Peyer's patch (tissue), 4 donors: ENCODE measurements around the gene TCF7. TPM values are rescaled to one million over a fixed set of nuclear protein-coding genes. Genes with fewer than 3 reads are reported as not detected.

Experiments
- DNase-seq, 3 donors: peaks; one replicate each; pipeline ENCODE4 v3.0.0-alpha.2; 2017 to 2019
- H3K27ac ChIP-seq, 4 donors: fragments of 200-600 bp; sonication (generic); one replicate each; pipeline ENCODE4 v1.5.1; 2016 to 2019
- H3K27me3 ChIP-seq, 2 donors: fragments of 200-600 bp; sonication (generic); one replicate each; pipeline ENCODE4 v1.5.1; 2019
- H3K36me3 ChIP-seq, 3 donors: fragments of 200-600 bp; sonication (generic); one replicate each; pipeline ENCODE4 v1.5.1; 2016 to 2019
- H3K4me1 ChIP-seq, 4 donors: fragments of 200-600 bp; sonication (generic); one replicate each; pipeline ENCODE4 v1.5.1; 2016 to 2019
- H3K4me3 ChIP-seq, 4 donors: fragments of 200-600 bp; sonication (generic); 1 replicate in 3 of 4; 2 replicates in 1 of 4; pipeline ENCODE4 v1.5.1; 2016 to 2019; ENCODE audit warnings: mild to moderate bottlenecking in 1 of 4
- H3K9me3 ChIP-seq, 4 donors: fragments of 200-600 bp; sonication (generic); one replicate each; pipeline ENCODE4 v1.5.1; 2016 to 2019; ENCODE audit warnings: mild to moderate bottlenecking in 1 of 4
- POLR2A ChIP-seq, 2 donors: fragments of 450-650 bp; IDR thresholded peaks; one replicate each; pipeline ENCODE4 v1.5.1; 2017; ENCODE audit warnings: antibody characterized with exemption in 2 of 2, mild to moderate bottlenecking in 2 of 2, moderate library complexity in 2 of 2
- total RNA-seq, 4 donors: library from RNA; depleted of rRNA; stranded (reverse); fragments of >200 nt; gene quantifications; one replicate each; pipeline ENCODE4 v1.1.0, GENCODE V29; 2016
- TF ChIP-seq, protein P1 (sequence below), 6 experiments: fragments of 450-650 bp in 4 of 6; fragments of 200-600 bp in 2 of 6; sonication (generic) in 1 of 6; IDR thresholded peaks; one replicate each; pipeline ENCODE4 v1.5.1; 2017 to 2019; ENCODE audit warnings: antibody characterized with exemption in 6 of 6, mild to moderate bottlenecking in 3 of 6, moderate library complexity in 1 of 6

TCF7 gene
- total RNA-seq, 4 donors from 2014 or later = 11.8 to 32.2 (median 22.0) TPM

DNA sequence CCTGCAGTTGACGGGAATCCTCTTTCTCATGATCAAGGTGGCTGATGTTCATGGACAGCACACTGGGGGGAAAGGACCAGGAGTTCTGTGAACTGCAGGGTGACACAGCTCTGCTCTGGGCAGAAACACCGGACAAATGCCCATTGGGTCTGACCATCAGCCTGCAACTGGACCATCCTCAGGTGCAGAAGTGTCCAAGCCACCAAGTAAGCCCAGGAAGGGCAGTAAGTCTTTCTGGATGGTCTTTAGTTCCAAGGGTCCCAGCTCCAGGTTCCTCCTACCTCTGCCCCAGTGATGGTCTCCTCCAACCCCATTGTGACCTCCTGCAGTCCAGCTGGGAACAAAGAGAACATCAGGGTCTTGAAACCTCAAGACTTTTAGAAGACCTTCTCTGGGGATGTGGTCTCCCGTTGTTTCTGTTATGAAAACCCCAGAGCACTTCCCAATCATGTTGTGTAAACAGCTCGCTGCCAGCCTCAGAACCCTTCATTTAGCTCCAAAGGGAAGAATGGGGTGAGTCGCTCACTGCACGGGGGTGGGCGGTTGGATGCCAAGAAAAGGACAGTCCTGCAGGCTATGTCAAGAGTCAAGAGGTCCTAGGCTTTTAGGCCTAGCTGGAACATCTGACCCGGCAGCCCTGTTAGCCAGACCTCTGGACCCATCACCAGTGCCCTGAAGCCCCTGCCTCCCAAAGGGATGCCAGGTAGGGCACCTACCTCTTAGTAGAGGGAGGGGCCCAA, 41.8 kb upstream of the TCF7 start:
- H3K27me3 ChIP-seq = no peaks in the 10 kb centered on the region
- H3K9me3 ChIP-seq = no peaks in the 10 kb centered on the region
- H3K4me1 ChIP-seq = peaks cover 0 to 11% (median 8%) of the 10 kb centered on the region in 4 donors
- H3K36me3 ChIP-seq = no peaks in the 10 kb centered on the region
- no peak overlapping the region for H3K4me3 ChIP-seq
- H3K27ac ChIP-seq = no peak overlapping the region
- TF ChIP-seq, protein P1, sequence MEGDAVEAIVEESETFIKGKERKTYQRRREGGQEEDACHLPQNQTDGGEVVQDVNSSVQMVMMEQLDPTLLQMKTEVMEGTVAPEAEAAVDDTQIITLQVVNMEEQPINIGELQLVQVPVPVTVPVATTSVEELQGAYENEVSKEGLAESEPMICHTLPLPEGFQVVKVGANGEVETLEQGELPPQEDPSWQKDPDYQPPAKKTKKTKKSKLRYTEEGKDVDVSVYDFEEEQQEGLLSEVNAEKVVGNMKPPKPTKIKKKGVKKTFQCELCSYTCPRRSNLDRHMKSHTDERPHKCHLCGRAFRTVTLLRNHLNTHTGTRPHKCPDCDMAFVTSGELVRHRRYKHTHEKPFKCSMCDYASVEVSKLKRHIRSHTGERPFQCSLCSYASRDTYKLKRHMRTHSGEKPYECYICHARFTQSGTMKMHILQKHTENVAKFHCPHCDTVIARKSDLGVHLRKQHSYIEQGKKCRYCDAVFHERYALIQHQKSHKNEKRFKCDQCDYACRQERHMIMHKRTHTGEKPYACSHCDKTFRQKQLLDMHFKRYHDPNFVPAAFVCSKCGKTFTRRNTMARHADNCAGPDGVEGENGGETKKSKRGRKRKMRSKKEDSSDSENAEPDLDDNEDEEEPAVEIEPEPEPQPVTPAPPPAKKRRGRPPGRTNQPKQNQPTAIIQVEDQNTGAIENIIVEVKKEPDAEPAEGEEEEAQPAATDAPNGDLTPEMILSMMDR (IDR thresholded peaks at IDR 0.05) = no peak
- TF ChIP-seq POLR2A (IDR thresholded peaks at IDR 0.05) = no peak
- DNase-seq = no peak

DNA sequence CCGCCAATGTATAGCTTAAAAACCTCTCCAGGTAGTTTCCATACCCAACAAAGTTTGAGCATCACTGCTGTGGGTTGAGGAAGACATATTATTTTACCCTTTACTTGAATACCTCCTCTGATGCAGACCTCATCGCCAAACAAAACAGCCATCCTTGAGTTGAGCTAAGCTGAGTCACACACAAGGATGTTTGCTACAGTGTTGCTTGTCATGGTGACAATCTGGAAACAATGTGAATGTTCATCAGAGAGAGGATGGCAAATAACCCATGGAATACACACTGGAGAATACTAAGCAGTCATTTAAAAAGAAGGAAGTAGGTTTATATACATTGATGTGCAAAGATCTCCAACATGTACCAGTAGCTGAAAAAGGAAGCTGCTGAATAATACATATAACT, 41.1 kb upstream of the TCF7 start:
- Histone ChIP-seq H3K4me1 (peaks cover 0 to 11% (median 8%) of the 10 kb centered on the region in 4 donors), H3K36me3 (no peaks in the 10 kb centered on the region), H3K27me3 (no peaks in the 10 kb centered on the region), H3K4me3 (no peak overlapping the region), H3K27ac (no peak overlapping the region), H3K9me3 (no peaks in the 10 kb centered on the region)
- TF ChIP-seq, protein P1 (IDR thresholded peaks at IDR 0.05) = no peak
- no peak for TF ChIP-seq POLR2A (IDR thresholded peaks at IDR 0.05)
- no peak for DNase-seq

DNA sequence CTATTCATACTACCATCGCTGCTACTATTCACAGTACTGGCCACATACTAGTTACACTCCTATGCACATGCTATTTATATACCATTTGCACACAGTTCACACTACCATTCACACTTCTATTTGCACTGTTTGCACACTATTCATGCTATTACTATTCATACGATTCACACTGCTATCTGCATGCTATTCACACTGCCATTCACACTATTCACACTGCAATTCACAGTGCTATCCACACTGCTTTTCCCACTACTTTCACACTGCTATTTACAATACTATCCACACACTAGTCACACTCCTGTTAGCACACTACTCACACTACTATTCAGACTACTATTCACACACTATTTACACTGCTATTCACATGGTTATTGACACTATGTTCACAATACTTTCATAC, 39.4 kb upstream of the TCF7 start:
- no peaks in the 10 kb centered on the region for H3K36me3 ChIP-seq
- DNase-seq = no peak
- no peaks in the 10 kb centered on the region for H3K27me3 ChIP-seq
- no peaks in the 10 kb centered on the region for H3K9me3 ChIP-seq
- H3K4me1 ChIP-seq = peaks cover 0 to 11% (median 8%) of the 10 kb centered on the region in 4 donors
- TF ChIP-seq POLR2A (IDR thresholded peaks at IDR 0.05) = no peak
- TF ChIP-seq, protein P1 (IDR thresholded peaks at IDR 0.05) = no peak
- no peak overlapping the region for H3K27ac ChIP-seq
- no peak overlapping the region for H3K4me3 ChIP-seq

DNA sequence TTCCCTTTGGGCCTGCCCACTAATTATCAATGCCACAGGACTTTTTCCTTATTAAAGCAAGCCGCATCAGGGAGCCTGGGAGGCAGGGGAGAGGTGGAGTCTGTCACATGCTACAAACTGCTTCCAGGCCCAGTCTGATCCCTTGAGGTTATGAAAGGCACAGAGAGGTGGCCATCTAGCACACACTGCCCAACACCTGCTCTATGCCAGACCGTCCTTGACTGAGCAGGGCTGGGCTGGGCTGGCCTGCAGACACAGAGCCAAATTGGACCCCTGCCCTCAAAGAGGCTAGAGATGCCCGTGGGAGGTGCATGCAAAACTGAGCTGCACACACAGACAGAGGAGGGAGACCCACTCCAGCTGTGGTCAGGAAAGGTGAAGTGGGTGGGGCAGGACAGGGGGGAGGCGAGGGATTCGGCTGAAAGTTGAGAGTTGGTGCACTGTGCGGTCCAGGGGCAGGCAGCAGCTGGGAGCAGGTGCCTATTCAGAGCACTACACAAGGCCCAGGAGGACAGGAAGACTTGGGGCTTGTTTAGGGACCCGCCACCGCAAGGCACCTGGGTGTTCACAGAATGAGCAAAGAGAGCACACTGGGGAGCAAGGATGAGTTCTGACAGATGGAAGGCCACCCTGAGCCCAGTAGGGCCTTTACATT, 36.4 kb upstream of the TCF7 start:
- Histone ChIP-seq H3K4me1 (no peaks in the 10 kb centered on the region), H3K9me3 (no peaks in the 10 kb centered on the region), H3K36me3 (no peaks in the 10 kb centered on the region), H3K27ac (no peak overlapping the region), H3K4me3 (no peak overlapping the region), H3K27me3 (no peaks in the 10 kb centered on the region)
- no peak for TF ChIP-seq POLR2A (IDR thresholded peaks at IDR 0.05)
- TF ChIP-seq, protein P1 (IDR thresholded peaks at IDR 0.05) = no peak
- peak in 2 of 3 donors; percentile 30 to 48 for DNase-seq

DNA sequence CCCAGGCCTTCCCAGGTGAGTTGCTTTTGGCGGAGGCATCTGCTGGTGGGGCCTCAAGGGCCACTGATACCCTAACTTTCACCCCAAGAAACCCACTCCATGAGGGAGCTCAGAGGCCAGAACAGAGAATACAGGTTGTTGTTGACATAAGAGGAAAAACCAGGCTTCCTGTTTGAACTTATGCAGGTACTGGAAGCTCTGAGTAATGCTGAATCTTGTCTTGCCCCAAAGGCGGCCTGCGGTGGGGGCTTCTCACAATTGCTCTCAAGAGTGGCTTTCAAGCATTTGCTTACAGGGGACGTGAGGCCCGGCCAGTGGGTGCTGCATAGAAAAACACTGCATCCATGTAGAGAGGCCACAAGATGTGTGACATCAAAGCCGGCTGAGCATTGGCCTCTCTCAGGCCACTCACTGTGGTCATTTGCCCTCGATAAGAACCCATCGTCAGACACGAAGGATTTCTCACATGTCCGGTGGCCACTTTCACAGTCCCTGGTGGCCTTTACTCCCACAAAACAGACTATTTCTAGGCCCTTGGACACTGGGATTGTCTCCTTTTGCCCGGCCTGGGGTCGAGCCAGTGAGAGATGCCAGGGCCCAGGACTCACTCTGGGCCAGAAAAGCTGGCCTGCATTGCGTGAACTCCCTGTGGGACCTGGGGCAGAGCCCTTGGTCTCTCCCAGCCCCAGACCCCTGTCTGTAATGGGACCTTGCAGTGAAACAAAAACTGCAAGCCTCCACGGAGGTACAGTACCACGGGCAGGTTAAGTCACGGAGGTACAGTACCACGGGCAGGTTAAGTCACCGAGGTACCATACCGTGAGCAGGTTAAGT, 34.5 kb upstream of the TCF7 start:
- TF ChIP-seq, protein P1 (IDR thresholded peaks at IDR 0.05) = no peak
- no peak for TF ChIP-seq POLR2A (IDR thresholded peaks at IDR 0.05)
- no peak overlapping the region for H3K4me3 ChIP-seq
- H3K36me3 ChIP-seq = no peaks in the 10 kb centered on the region
- peak in 2 of 3 donors; percentile 40 to 65 for DNase-seq
- no peaks in the 10 kb centered on the region for H3K27me3 ChIP-seq
- H3K4me1 ChIP-seq = no peaks in the 10 kb centered on the region
- no peaks in the 10 kb centered on the region for H3K9me3 ChIP-seq
- H3K27ac ChIP-seq = peak overlapping the region; percentile 35 to 64 (median 51)
